Uterus (tissue), 4 donors: ENCODE results near the gene KITLG. TPM values are rescaled to one million over a fixed set of nuclear protein-coding genes. Genes with fewer than 3 reads are reported as not detected.
"Not testable (repeated sequence)": the region's sequence is repeated elsewhere in the genome, so short reads cannot be mapped to it uniquely, and the experiment has no call there.

Source experiments
- DNase-seq, 2 donors: peaks; one replicate each; pipeline ENCODE4 v3.0.0-alpha.2; 2019 to 2020
- H3K27ac ChIP-seq, 2 donors: fragments of 200-600 bp; sonication (generic); 1 replicate in 1 of 2; 2 replicates in 1 of 2; pipeline ENCODE4 v1.5.1; 2016 to 2018
- H3K27me3 ChIP-seq, 2 donors: fragments of 200-600 bp; sonication (generic); one replicate each; pipeline ENCODE4 v1.5.1; 2018 to 2019; ENCODE audit warnings: control low read depth in 1 of 2
- H3K36me3 ChIP-seq, 2 donors: fragments of 200-600 bp; sonication (generic); one replicate each; pipeline ENCODE4 v1.5.1; 2019; ENCODE audit warnings: control low read depth in 1 of 2
- H3K4me1 ChIP-seq, 2 donors: fragments of 200-600 bp; sonication (generic); one replicate each; pipeline ENCODE4 v1.5.1; 2018 to 2019; ENCODE audit warnings: control low read depth in 1 of 2
- H3K4me3 ChIP-seq, 2 donors: fragments of 200-600 bp; sonication (generic); 1 replicate in 1 of 2; 2 replicates in 1 of 2; pipeline ENCODE4 v1.5.1; 2018 to 2019; ENCODE audit warnings: mild to moderate bottlenecking in 1 of 2
- H3K9me3 ChIP-seq, 2 donors: fragments of 200-600 bp; sonication (generic); one replicate each; pipeline ENCODE4 v1.5.1; 2019; ENCODE audit warnings: control low read depth in 1 of 2
- CTCF ChIP-seq, 4 experiments: fragments of 200-600 bp in 2 of 4; fragments of 450-650 bp in 2 of 4; sonication (generic) in 2 of 4; IDR thresholded peaks; one replicate each; pipeline ENCODE4 v1.5.1; 2016 to 2019; ENCODE audit warnings: antibody characterized with exemption in 4 of 4, mild to moderate bottlenecking in 2 of 4, moderate library complexity in 1 of 4
- POLR2A ChIP-seq, 2 donors: fragments of 450-650 bp; IDR thresholded peaks; one replicate each; pipeline ENCODE4 v1.6.1; 2016; ENCODE audit warnings: antibody characterized with exemption in 2 of 2, mild to moderate bottlenecking in 1 of 2, moderate library complexity in 1 of 2
- intact Hi-C: fragments of 100-400 bp; cut with DNase I; formaldehyde crosslinking; loops from one replicate; pipeline ENCODE4 v1.15.1; 2023; ENCODE audit warnings: low total_unique reads
- total RNA-seq, 4 donors: library from RNA; depleted of rRNA in 3 of 4; stranded (reverse); fragments of >200 nt in 3 of 4; gene quantifications; one replicate each; pipeline versions ENCODE4 v1.1.0 to v1.2.4, GENCODE V29; 2014 to 2023
- donor health status: DM: yes; HTN: yes; CAD: no.

KITLG gene
- total RNA-seq, 4 donors from 2014 or later = 19.0 to 51.2 (median 35.8) TPM

GRCh38 chr12:88518863-88519403 lies 61.3 kb downstream of the KITLG start:
- Histone ChIP-seq H3K27ac (no peak overlapping the region), H3K4me1 (no peaks in the 10 kb centered on the region), H3K9me3 (no peaks in the 10 kb centered on the region), H3K27me3 (no peaks in the 10 kb centered on the region), H3K4me3 (no peak overlapping the region), H3K36me3 (no peaks in the 10 kb centered on the region)
- intact Hi-C loops = no loop called here
- DNase-seq = no peak
- TF ChIP-seq CTCF (IDR thresholded peaks at IDR 0.05) (no peak), POLR2A (IDR thresholded peaks at IDR 0.05) (no peak)

- Histone ChIP-seq H3K27me3 (no peaks in the 10 kb centered on the region), H3K9me3 (no peaks in the 10 kb centered on the region), H3K4me3 (no peak overlapping the region), H3K36me3 (no peaks in the 10 kb centered on the region), H3K27ac (no peak overlapping the region), H3K4me1 (no peaks in the 10 kb centered on the region)
- no peak for DNase-seq
- intact Hi-C loops = no loop called here
- TF ChIP-seq POLR2A (IDR thresholded peaks at IDR 0.05) (no peak), CTCF (IDR thresholded peaks at IDR 0.05) (no peak)
Measured at GRCh38 chr12:88516811-88517210, 63.5 kb downstream of the KITLG start.

- no peaks in the 10 kb centered on the region for H3K36me3 ChIP-seq
- no peak overlapping the region for H3K27ac ChIP-seq
- no peaks in the 10 kb centered on the region for H3K4me1 ChIP-seq
- H3K27me3 ChIP-seq = no peaks in the 10 kb centered on the region
- no peak for DNase-seq
- intact Hi-C loops = no loop called here
- H3K4me3 ChIP-seq = no peak overlapping the region
- TF ChIP-seq CTCF (IDR thresholded peaks at IDR 0.05) = no peak
- no peak for TF ChIP-seq POLR2A (IDR thresholded peaks at IDR 0.05)
- H3K9me3 ChIP-seq = no peaks in the 10 kb centered on the region
Measured at GRCh38 chr12:88510843-88511242, 69.4 kb downstream of the KITLG start.

- DNase-seq = no peak
- intact Hi-C loops = no loop called here
- no peaks in the 10 kb centered on the region for H3K27me3 ChIP-seq
- no peaks in the 10 kb centered on the region for H3K9me3 ChIP-seq
- no peak overlapping the region for H3K4me3 ChIP-seq
- H3K4me1 ChIP-seq = no peaks in the 10 kb centered on the region
- H3K27ac ChIP-seq = no peak overlapping the region
- H3K36me3 ChIP-seq = no peaks in the 10 kb centered on the region
- TF ChIP-seq CTCF (IDR thresholded peaks at IDR 0.05) (no peak), POLR2A (IDR thresholded peaks at IDR 0.05) (no peak)
Measured at GRCh38 chr12:88509851-88510250, 70.4 kb downstream of the KITLG start.

- TF ChIP-seq POLR2A (IDR thresholded peaks at IDR 0.05) (no peak), CTCF (IDR thresholded peaks at IDR 0.05) (no peak)
- intact Hi-C loops = no loop called here
- no peak overlapping the region for H3K4me3 ChIP-seq
- no peak for DNase-seq
- H3K27me3 ChIP-seq = no peaks in the 10 kb centered on the region
- H3K9me3 ChIP-seq = no peaks in the 10 kb centered on the region
- H3K4me1 ChIP-seq = no peaks in the 10 kb centered on the region
- no peaks in the 10 kb centered on the region for H3K36me3 ChIP-seq
- H3K27ac ChIP-seq = no peak overlapping the region
Measured at GRCh38 chr12:88509347-88509746, 70.9 kb downstream of the KITLG start.

- H3K36me3 ChIP-seq, H3K9me3 ChIP-seq, H3K4me1 ChIP-seq, DNase-seq, H3K27me3 ChIP-seq, H3K4me3 ChIP-seq, H3K27ac ChIP-seq, intact Hi-C loops: not testable (repeated sequence)
Measured at GRCh38 chr12:88507851-88508250, 72.4 kb downstream of the KITLG start.
